ENCODE results near the gene ANKRD63.

DNA sequence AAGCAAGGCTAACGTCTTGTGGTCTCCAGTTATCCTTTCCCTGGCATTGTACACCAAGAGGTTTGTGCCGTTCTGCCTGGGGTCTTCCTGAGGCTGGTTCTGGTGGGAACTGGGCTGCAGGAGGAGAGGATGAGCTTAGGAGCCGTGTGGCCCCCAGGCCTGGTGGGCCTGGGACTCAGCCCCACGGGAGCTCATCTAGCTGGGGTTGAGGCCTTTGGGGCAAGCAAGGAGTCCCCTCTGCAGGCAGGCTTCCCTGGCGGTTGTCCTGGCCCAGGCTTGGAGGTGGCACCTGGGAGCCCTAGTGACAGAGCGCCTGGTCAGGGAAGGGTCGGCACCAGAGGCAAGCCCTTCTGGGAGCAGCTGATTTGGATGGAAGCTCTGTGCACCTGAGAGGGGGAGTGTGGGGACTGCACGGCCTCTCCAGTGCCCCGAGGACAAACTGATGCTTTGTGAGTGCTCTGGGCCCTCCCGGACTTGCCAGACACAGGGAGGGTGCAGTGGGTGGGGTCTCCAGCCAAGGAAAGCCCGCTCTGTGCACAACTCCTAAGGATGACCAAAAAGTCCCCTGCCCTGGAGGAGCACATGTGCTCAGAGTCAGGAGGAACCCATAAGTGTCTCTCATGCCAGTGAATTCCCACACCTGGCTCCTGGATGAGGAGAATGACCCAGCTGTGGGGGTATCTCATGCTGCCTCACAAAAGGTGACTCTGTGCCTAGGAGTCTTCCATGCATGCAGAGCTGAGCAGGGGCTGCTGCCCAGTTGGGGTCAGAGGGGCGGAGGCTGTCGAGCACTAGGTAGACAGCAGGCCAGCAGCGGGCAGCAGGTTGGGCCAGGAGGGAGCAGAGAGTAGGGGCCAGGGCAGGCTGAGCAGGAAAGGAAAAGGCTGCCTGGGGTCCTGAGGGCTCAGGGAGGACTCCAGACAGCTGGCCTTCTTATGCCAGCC is 41.3 kb downstream of the ANKRD63 start:
- TF ChIP-seq, protein P1, sequence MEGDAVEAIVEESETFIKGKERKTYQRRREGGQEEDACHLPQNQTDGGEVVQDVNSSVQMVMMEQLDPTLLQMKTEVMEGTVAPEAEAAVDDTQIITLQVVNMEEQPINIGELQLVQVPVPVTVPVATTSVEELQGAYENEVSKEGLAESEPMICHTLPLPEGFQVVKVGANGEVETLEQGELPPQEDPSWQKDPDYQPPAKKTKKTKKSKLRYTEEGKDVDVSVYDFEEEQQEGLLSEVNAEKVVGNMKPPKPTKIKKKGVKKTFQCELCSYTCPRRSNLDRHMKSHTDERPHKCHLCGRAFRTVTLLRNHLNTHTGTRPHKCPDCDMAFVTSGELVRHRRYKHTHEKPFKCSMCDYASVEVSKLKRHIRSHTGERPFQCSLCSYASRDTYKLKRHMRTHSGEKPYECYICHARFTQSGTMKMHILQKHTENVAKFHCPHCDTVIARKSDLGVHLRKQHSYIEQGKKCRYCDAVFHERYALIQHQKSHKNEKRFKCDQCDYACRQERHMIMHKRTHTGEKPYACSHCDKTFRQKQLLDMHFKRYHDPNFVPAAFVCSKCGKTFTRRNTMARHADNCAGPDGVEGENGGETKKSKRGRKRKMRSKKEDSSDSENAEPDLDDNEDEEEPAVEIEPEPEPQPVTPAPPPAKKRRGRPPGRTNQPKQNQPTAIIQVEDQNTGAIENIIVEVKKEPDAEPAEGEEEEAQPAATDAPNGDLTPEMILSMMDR (IDR thresholded peaks at IDR 0.05): no peak
- TF ChIP-seq POLR2A (IDR thresholded peaks at IDR 0.05): no peak
- no peak for TF ChIP-seq EP300 (IDR thresholded peaks at IDR 0.05)

Data from gastroesophageal sphincter (tissue), 3 donors.